SK-N-SH (cell line): ENCODE results near the gene C1QTNF5. TPM values are rescaled to one million over a fixed set of nuclear protein-coding genes. Genes with fewer than 3 reads are reported as not detected.

Experiments used
- CTCF ChIA-PET: fragments of 300-600, 350-600 bp; formaldehyde crosslinking; extraction: SDS; loops from one replicate; lab custom pipeline; 2021; lab: Yijun Ruan, JAX
- POLR2A ChIA-PET: fragments of 350-600 bp; sonication (Branson Sonifier 250); formaldehyde crosslinking; extraction: SDS; loops from one replicate; lab custom pipeline; 2020; ENCODE audit warnings: antibody characterized with exemption, inconsistent platforms; lab: Yijun Ruan, JAX
- DNase-seq: peaks from one replicate; pipeline ENCODE4 v3.0.0; 2012
- H2AFZ ChIP-seq: fragments of 200-600 bp; sonication (generic); 2 replicates; pipeline ENCODE4 v1.8.1; 2016; ENCODE audit warnings: antibody characterized with exemption, mild to moderate bottlenecking, low read depth
- H3F3A ChIP-seq: fragments of 200-600 bp; sonication (generic); replicated peaks from 2 replicates; pipeline ENCODE3; 2016; ENCODE audit warnings: antibody characterized with exemption, mild to moderate bottlenecking; ENCODE audit not compliant: insufficient read depth
- H3K27ac ChIP-seq, 2 experiments: fragments of 200-500 bp in 1 of 2; fragments of 200-600 bp in 1 of 2; sonication (Bioruptor generic) in 1 of 2; sonication (generic), shearing (Covaris generic) in 1 of 2; 2 replicates each; pipeline versions ENCODE4 v1.5.1 to v1.6.1; 2014 to 2016; ENCODE audit warnings: low read depth in 2 of 2, inconsistent platforms in 1 of 2, low read length in 1 of 2, mild to moderate bottlenecking in 1 of 2, mixed read lengths in 1 of 2
- H3K27me3 ChIP-seq: fragments of 200-600 bp; sonication (generic), shearing (Covaris generic); 2 replicates; pipeline ENCODE4 v1.6.1; 2016; ENCODE audit warnings: mixed run types; ENCODE audit not compliant: insufficient read depth
- H3K36me3 ChIP-seq, 2 experiments: fragments of 200-500 bp in 1 of 2; fragments of 200-600 bp in 1 of 2; sonication (Bioruptor generic) in 1 of 2; sonication (generic) in 1 of 2; replicated peaks in 1 of 2; 2 replicates each; pipeline versions ENCODE3 to v1.5.1; 2014 to 2016; ENCODE audit warnings: low read length in 1 of 2, mild to moderate bottlenecking in 1 of 2; ENCODE audit not compliant: insufficient read depth in 2 of 2, control insufficient read depth in 1 of 2
- H3K4me1 ChIP-seq, 2 experiments: fragments of 200-500 bp in 1 of 2; fragments of 200-600 bp in 1 of 2; sonication (Bioruptor generic) in 1 of 2; sonication (generic), shearing (Covaris generic) in 1 of 2; 2 replicates each; pipeline versions ENCODE4 v1.5.1 to v1.6.1; 2014 to 2016; ENCODE audit warnings: low read depth in 1 of 2, low read length in 1 of 2, mixed run types in 1 of 2; ENCODE audit not compliant: insufficient read depth in 2 of 2, control insufficient read depth in 1 of 2
- H3K4me2 ChIP-seq: fragments of 200-600 bp; sonication (generic), shearing (Covaris generic); 2 replicates; pipeline ENCODE4 v1.6.1; 2017; ENCODE audit warnings: mixed run types
- H3K4me3 ChIP-seq, 2 experiments: fragments of 200-500 bp in 1 of 2; fragments of 200-600 bp in 1 of 2; sonication (Bioruptor generic) in 1 of 2; sonication (generic), shearing (Covaris generic) in 1 of 2; 2 replicates each; pipeline versions ENCODE4 v1.5.1 to v1.8.1; 2014 to 2016; ENCODE audit warnings: low read depth in 2 of 2, inconsistent platforms in 1 of 2, low read length in 1 of 2, mild to moderate bottlenecking in 1 of 2, mixed read lengths in 1 of 2, moderate library complexity in 1 of 2
- H3K79me2 ChIP-seq: fragments of 200-600 bp; sonication (generic); 2 replicates; pipeline ENCODE4 v1.8.1; 2017; ENCODE audit warnings: mild to moderate bottlenecking; ENCODE audit not compliant: insufficient read depth
- H3K9ac ChIP-seq: fragments of 200-600 bp; sonication (generic); 2 replicates; pipeline ENCODE4 v1.6.1; 2017; ENCODE audit warnings: mixed run types
- H3K9me2 ChIP-seq: fragments of 200-600 bp; sonication (generic); 2 replicates; pipeline ENCODE4 v1.6.1; 2017; ENCODE audit warnings: mixed run types
- H3K9me3 ChIP-seq: fragments of 200-600 bp; sonication (generic); 2 replicates; pipeline ENCODE4 v1.6.1; 2017; ENCODE audit warnings: mixed run types, mild to moderate bottlenecking, moderate library complexity
- H4K20me1 ChIP-seq: fragments of 200-600 bp; sonication (generic); 2 replicates; pipeline ENCODE4 v1.6.1; 2017; ENCODE audit warnings: mild to moderate bottlenecking, mixed run types; ENCODE audit not compliant: insufficient read depth
- CHD2 ChIP-seq: fragments of 150-350 bp; IDR thresholded peaks from 2 replicates; pipeline ENCODE4 v1.6.1; 2018; ENCODE audit warnings: low read length; ENCODE audit not compliant: partially characterized antibody
- ELF1 ChIP-seq: IDR thresholded peaks from 2 replicates; pipeline ENCODE4 v1.4.0; 2012
- FOXM1 ChIP-seq: IDR thresholded peaks from 2 replicates; pipeline ENCODE4 v1.4.0; 2012; ENCODE audit warnings: low read depth, mild to moderate bottlenecking
- GABPA ChIP-seq: IDR thresholded peaks from 2 replicates; pipeline ENCODE4 v1.4.0; 2012; ENCODE audit warnings: low read depth, mild to moderate bottlenecking
- JUND ChIP-seq: IDR thresholded peaks from 2 replicates; pipeline ENCODE4 v1.4.0; 2012
- POLR2AphosphoS5 ChIP-seq: IDR thresholded peaks from 2 replicates; pipeline ENCODE4 v1.6.1; 2012; ENCODE audit warnings: low read depth, low read length
- RAD21 ChIP-seq: IDR thresholded peaks from 2 replicates; pipeline ENCODE4 v1.6.1; 2012; ENCODE audit warnings: mild to moderate bottlenecking, low read length
- RCOR1 ChIP-seq: fragments of 150-350 bp; IDR thresholded peaks from 2 replicates; pipeline ENCODE4 v1.6.1; 2017; ENCODE audit warnings: antibody characterized with exemption, low read length
- SIN3A ChIP-seq: IDR thresholded peaks from 2 replicates; pipeline ENCODE4 v1.6.1; 2012; ENCODE audit warnings: low read depth, mild to moderate bottlenecking, low read length, moderate library complexity, borderline replicate concordance
- TEAD4 ChIP-seq: IDR thresholded peaks from 2 replicates; pipeline ENCODE4 v1.4.0; 2012; ENCODE audit warnings: mild to moderate bottlenecking, borderline replicate concordance; ENCODE audit not compliant: insufficient read depth
- WGBS: methylation state at CpG from one replicate; pipeline ENCODE4 v1.1.6; 2017; ENCODE audit warnings: low lambda C conversion rate; 5-methylcytosine and 5-hydroxymethylcytosine counted together
- polyA plus RNA-seq, 3 experiments: library from polyadenylated mRNA; depleted of rRNA; stranded (reverse); fragments of >200 nt; gene quantifications; 2 replicates each; pipeline ENCODE4 v1.2.3, GENCODE V29; 2012
- TF ChIP-seq, protein P1 (sequence below): IDR thresholded peaks from 2 replicates; pipeline ENCODE4 v1.4.0; 2012; ENCODE audit warnings: low read depth, borderline replicate concordance
- TF ChIP-seq, protein P2 (sequence below): IDR thresholded peaks from 2 replicates; pipeline ENCODE4 v1.4.0; 2012; ENCODE audit warnings: low read depth
- TF ChIP-seq, protein P3 (sequence below): fragments of 150-350 bp; IDR thresholded peaks from 2 replicates; pipeline ENCODE4 v1.6.1; 2016; ENCODE audit warnings: mild to moderate bottlenecking, low read depth, low read length
- TF ChIP-seq, protein P4 (sequence below): IDR thresholded peaks from 2 replicates; pipeline ENCODE4; 2012
- TF ChIP-seq, protein P5 (sequence below): IDR thresholded peaks from 2 replicates; pipeline ENCODE4 v1.6.1; 2012; ENCODE audit warnings: mild to moderate bottlenecking, low read depth, low read length, moderate library complexity
- TF ChIP-seq, protein P6 (sequence below): fragments of 150-350 bp; IDR thresholded peaks from 2 replicates; pipeline ENCODE4 v1.6.1; 2017; ENCODE audit warnings: antibody characterized with exemption, low read length, low read depth, borderline replicate concordance

C1QTNF5 gene
- polyA plus RNA-seq, 1 of the 3 experiments (the other 2 are of a cell fraction) = 0.71 TPM

DNA sequence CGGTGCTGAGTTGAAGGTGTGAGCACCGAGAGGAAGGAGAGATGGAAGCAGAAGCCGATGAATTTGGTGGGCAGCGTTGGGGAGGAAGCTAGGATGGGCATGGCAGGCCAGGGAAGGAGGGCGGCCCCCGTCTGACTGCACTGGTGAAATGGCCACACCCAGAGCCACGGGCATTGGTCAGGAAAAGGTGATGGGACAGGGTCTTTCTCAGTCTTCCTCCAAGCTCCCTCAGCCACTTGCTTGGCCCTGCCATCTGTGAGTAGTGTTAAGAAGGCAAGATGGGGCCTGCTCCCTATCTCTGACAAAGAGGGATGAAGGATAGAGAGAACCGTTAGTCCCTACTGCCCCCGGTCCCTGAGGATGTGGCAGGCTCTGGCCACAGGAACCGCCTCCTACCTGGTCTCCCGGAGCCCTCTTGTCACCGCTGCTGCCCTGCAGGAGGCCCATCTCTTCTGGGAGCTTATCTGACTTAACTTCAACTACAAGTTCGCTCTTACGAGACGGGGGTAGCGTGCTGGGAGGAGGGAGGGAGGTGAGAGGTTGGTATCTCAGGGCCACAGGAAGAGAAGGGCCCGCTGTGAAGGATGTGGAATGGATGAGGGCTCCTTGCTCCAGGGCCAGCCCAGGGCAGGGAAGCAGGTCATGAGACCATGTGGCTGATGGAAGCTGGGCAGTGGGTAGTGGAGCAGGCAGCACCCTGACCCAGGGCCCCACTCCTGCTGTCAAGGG is 30.6 kb downstream of the C1QTNF5 start:
- H3K4me2 ChIP-seq = no peak overlapping the region
- ChIA-PET CTCF (interaction anchor here (1.2 to 1.5 kb wide), 2 partner anchors 14 to 105 kb away, joined by 6 to 13 read pairs; partner anchors contain the start of gene CBL), POLR2A (interaction anchor here (0.6 kb wide), 1 partner anchor 10 kb away, joined by 3 read pairs; no protein-coding TSS in a partner anchor)
- no peaks in the 10 kb centered on the region for H3K79me2 ChIP-seq
- no peak overlapping the region for H3K4me3 ChIP-seq
- H3K36me3 ChIP-seq = peaks cover 5 to 27% of the 10 kb centered on the region in 2 experiments
- no peaks in the 10 kb centered on the region for H3K27me3 ChIP-seq
- H3F3A ChIP-seq = peaks cover 22% of the 10 kb centered on the region
- no peak for DNase-seq
- no peaks in the 10 kb centered on the region for H3K9me2 ChIP-seq
- H2AFZ ChIP-seq = no peak overlapping the region
- 93% methylated on average over 17 of the region's 17 CpGs for WGBS
- H3K9me3 ChIP-seq = no peaks in the 10 kb centered on the region
- TF ChIP-seq RAD21 (no peak), JUND (no peak), POLR2AphosphoS5 (no peak), RCOR1 (no peak), FOXM1 (no peak), ELF1 (no peak), GABPA (no peak), SIN3A (no peak), TEAD4 (no peak), CHD2 (no peak)
- TF ChIP-seq, protein P1, sequence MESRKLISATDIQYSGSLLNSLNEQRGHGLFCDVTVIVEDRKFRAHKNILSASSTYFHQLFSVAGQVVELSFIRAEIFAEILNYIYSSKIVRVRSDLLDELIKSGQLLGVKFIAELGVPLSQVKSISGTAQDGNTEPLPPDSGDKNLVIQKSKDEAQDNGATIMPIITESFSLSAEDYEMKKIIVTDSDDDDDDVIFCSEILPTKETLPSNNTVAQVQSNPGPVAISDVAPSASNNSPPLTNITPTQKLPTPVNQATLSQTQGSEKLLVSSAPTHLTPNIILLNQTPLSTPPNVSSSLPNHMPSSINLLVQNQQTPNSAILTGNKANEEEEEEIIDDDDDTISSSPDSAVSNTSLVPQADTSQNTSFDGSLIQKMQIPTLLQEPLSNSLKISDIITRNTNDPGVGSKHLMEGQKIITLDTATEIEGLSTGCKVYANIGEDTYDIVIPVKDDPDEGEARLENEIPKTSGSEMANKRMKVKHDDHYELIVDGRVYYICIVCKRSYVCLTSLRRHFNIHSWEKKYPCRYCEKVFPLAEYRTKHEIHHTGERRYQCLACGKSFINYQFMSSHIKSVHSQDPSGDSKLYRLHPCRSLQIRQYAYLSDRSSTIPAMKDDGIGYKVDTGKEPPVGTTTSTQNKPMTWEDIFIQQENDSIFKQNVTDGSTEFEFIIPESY = no peak
- TF ChIP-seq, protein P2, sequence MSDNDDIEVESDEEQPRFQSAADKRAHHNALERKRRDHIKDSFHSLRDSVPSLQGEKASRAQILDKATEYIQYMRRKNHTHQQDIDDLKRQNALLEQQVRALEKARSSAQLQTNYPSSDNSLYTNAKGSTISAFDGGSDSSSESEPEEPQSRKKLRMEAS = no peak
- TF ChIP-seq, protein P3, sequence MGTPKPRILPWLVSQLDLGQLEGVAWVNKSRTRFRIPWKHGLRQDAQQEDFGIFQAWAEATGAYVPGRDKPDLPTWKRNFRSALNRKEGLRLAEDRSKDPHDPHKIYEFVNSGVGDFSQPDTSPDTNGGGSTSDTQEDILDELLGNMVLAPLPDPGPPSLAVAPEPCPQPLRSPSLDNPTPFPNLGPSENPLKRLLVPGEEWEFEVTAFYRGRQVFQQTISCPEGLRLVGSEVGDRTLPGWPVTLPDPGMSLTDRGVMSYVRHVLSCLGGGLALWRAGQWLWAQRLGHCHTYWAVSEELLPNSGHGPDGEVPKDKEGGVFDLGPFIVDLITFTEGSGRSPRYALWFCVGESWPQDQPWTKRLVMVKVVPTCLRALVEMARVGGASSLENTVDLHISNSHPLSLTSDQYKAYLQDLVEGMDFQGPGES = no peak
- TF ChIP-seq, protein P4, sequence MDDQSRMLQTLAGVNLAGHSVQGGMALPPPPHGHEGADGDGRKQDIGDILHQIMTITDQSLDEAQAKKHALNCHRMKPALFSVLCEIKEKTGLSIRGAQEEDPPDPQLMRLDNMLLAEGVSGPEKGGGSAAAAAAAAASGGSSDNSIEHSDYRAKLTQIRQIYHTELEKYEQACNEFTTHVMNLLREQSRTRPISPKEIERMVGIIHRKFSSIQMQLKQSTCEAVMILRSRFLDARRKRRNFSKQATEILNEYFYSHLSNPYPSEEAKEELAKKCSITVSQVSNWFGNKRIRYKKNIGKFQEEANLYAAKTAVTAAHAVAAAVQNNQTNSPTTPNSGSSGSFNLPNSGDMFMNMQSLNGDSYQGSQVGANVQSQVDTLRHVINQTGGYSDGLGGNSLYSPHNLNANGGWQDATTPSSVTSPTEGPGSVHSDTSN = no peak
- TF ChIP-seq, protein P5, sequence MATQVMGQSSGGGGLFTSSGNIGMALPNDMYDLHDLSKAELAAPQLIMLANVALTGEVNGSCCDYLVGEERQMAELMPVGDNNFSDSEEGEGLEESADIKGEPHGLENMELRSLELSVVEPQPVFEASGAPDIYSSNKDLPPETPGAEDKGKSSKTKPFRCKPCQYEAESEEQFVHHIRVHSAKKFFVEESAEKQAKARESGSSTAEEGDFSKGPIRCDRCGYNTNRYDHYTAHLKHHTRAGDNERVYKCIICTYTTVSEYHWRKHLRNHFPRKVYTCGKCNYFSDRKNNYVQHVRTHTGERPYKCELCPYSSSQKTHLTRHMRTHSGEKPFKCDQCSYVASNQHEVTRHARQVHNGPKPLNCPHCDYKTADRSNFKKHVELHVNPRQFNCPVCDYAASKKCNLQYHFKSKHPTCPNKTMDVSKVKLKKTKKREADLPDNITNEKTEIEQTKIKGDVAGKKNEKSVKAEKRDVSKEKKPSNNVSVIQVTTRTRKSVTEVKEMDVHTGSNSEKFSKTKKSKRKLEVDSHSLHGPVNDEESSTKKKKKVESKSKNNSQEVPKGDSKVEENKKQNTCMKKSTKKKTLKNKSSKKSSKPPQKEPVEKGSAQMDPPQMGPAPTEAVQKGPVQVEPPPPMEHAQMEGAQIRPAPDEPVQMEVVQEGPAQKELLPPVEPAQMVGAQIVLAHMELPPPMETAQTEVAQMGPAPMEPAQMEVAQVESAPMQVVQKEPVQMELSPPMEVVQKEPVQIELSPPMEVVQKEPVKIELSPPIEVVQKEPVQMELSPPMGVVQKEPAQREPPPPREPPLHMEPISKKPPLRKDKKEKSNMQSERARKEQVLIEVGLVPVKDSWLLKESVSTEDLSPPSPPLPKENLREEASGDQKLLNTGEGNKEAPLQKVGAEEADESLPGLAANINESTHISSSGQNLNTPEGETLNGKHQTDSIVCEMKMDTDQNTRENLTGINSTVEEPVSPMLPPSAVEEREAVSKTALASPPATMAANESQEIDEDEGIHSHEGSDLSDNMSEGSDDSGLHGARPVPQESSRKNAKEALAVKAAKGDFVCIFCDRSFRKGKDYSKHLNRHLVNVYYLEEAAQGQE = no peak
- TF ChIP-seq, protein P6, sequence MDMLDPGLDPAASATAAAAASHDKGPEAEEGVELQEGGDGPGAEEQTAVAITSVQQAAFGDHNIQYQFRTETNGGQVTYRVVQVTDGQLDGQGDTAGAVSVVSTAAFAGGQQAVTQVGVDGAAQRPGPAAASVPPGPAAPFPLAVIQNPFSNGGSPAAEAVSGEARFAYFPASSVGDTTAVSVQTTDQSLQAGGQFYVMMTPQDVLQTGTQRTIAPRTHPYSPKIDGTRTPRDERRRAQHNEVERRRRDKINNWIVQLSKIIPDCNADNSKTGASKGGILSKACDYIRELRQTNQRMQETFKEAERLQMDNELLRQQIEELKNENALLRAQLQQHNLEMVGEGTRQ = no peak
- H4K20me1 ChIP-seq = no peaks in the 10 kb centered on the region
- no peak overlapping the region for H3K9ac ChIP-seq
- no peaks in the 10 kb centered on the region for H3K4me1 ChIP-seq
- H3K27ac ChIP-seq = no peak overlapping the region
